NCI-H524 treated with DMSO at 0.1 percent for 48 hours (cell line): Measurements from ENCODE around the gene KRTAP19-6.
"Not testable (repeated sequence)": the region's sequence is repeated elsewhere in the genome, so short reads cannot be mapped to it uniquely, and the experiment has no call there.

Experiments
- DNase-seq: peaks from one replicate; lab custom pipeline; 2025; lab: John Stamatoyannopoulos, UW

KRTAP19-6 gene, protein sequence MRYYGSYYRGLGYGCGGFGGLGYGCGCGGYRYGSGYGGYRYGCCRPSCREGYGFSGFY

DNA sequence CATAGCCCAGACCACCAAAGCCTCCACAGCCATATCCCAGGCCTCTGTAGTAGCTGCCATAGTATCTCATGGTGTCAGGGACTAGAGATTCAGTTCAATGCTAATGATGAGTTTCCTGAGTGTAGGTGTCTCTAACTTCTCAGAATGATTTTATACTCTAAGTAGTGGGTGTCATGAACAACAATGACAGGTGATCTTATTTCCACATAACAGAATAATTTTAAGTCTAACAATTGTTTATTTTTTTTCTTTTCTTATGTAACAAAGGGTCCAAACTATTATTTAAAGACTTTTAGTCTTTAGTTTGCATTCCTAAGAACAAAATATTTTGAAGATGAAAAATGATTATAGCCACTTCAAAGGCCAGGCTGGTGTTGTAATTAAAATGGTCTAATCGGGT lies at the start of gene KRTAP19-6:
Gene KRTAP19-6, minus strand, starts transcription at position 101 of the 400 bp plus-strand sequence. Its CDS starts 31 bp downstream, at position 70.
- no peak for DNase-seq

DNA sequence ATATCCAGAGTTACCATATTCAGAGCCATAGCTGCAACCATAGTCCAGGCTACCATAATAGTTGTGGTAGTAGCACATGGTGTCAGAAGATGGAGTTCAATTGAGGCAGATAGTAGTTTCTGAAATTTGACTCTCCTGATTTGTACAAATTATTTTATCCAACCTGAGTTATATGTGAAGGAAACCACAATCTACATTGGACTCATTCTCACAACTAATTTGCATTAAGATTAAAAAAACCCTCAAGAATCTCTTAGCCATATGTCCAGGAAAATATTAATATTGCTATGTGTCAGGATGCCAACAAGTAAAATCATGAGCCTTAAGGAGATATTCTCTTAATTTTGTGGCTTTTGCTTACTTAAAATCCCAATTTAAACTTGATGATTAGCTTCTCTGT lies 48.6 kb upstream of the KRTAP19-6 start, which contains the start of gene KRTAP22-2:
Gene KRTAP22-2, minus strand, starts transcription at position 101 of the 400 bp plus-strand sequence.
- no peak for DNase-seq

DNA sequence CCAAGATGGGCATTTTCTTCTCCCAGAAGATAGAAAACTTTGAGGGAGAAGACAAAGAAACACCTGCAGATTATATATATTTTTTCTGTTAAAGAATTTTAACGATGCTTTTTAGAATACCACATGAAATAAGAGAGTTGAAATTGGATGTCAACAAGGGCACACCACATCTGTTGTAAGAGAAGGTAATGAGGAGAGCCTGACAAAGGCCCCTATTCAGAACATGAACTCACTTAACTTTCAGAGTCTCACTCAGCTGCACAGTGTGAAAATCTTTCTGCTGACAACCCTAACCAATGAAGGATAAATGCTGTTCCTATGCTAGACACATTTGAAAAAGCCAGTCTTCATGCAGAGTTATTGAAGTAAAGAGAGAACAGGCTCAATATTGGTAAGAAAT lies 41.2 kb upstream of the KRTAP19-6 start:
- DNase-seq = no peak

DNA sequence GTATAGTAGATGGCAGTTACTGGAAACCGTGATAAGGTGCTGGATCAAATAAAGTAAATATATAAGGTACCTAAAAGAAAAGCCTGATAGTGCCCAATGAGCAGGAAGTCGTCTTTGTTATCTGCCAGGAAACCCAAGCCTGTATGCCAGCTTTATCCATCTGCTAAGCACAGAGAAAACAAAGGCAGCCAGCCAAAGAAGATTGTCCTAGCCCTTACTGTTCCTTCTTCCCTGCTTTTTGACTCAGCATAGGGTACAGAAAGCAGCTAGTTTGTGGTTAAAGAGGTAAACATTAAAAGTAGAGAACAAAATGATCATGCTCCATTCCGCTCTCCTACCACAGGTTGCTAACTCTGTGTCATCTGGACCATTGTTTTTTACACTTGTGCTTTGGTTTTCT lies 38.5 kb upstream of the KRTAP19-6 start:
- no peak for DNase-seq

DNA sequence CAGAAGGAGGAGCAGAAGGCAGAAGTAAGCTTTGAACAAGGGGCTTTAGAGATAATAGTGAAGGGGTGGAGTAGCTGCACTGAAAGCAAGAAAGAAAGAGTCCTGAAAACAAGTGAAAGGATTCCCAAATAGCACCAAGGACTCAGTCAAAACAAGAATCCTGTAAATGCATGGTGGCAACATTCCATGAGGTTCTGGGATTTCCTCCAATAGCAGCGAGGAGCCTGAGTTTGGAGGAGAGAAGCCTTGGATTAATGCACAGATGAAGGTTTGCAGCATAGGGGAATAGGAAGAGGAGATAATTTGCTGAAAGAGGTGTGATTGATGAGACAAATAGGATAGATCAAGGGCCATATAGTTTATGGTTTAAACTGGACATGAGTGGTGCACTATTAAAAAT lies 37.7 kb upstream of the KRTAP19-6 start:
- no peak for DNase-seq

DNA sequence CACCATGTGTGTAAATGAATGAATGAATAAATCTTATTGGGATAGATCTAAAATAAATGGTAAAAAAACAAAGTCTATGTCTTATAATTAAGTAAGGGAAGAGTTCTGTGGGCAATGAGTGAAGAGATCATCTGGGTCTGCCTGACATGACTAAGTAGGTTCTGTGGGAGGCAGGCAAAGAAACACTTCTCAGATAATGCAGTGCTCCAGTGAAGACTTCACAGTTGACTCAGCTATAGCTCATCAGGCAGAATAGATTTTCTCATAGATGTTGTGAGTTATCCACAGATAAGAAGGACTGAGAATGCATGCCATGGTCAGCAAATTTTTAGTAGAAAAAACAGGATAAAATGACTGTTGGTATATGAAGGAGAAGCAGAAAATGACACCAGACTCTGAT lies 36.1 kb upstream of the KRTAP19-6 start:
- no peak for DNase-seq

DNA sequence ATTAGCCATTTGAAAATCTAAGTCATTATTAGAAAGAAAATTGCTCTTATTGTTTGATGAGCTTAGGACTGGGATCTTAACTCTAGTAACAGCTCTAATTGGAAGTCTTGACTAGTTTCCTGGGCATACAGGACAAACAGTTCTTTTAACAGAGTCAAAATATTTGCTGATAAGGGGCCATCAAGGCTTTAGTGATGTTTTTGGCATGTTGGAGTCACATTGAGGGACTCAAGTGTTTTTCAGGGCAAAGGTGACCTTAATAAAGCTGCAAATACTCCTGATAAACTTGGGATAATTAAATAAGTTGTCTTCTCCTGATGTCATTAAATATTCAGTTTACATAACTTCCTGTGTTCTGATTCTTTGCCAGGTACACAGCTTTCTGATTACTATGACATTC lies 26.0 kb upstream of the KRTAP19-6 start:
- DNase-seq = no peak

DNA sequence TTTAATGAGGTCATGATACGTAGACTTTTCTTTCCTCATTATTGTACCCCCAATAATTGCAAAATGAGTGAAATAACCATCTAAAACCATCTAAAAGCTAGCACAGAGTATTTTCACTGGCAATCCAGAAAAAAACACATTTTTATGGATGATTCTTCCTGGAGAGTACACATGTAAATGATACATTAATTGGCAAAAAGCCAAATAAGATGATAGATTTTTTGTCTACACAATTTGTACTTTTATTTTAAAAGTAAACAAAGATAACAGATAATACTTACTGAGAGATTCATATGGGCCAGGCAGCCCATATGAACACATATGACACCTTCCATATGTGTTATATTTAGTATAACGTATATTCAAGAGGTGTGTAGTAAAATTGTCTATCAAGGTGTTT lies 22.0 kb upstream of the KRTAP19-6 start:
- DNase-seq = no peak

DNA sequence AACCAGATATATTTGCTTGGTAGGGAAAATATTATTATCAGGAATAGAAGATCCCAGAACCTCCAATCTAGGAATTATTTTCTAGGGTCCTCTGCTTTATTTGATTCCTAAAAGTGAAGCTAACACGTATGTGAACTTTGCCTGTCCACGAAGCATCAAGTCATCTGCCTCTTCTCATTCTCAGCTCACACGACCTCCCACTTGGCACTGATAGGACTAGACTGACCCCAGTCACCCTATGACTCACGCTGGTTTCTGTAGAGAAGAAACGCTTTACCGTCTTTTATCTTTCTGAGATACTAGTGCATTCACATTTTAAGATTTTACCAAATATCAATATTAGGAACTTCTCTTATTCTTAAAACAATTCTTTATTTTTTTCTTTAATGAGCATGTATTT lies 21.4 kb upstream of the KRTAP19-6 start:
- DNase-seq = no peak

DNA sequence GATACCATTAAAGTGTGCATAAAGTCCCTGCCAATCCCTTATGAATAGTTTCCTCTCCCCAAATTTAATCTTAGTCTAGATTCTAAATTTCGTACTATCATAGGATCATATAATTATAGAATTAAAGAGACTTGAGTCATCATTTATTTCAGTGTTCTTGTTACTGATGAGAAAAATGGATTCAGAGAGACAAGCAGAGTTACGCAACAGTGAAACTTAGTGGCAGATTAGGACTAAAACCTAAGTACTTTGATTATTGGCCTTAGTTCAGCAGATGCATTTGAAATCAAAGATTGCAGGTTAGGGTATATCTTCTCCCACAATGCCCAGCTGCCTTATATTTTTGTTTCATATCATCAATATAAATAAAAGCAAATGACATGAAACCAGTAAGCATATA lies 20.3 kb upstream of the KRTAP19-6 start:
- no peak for DNase-seq

DNA sequence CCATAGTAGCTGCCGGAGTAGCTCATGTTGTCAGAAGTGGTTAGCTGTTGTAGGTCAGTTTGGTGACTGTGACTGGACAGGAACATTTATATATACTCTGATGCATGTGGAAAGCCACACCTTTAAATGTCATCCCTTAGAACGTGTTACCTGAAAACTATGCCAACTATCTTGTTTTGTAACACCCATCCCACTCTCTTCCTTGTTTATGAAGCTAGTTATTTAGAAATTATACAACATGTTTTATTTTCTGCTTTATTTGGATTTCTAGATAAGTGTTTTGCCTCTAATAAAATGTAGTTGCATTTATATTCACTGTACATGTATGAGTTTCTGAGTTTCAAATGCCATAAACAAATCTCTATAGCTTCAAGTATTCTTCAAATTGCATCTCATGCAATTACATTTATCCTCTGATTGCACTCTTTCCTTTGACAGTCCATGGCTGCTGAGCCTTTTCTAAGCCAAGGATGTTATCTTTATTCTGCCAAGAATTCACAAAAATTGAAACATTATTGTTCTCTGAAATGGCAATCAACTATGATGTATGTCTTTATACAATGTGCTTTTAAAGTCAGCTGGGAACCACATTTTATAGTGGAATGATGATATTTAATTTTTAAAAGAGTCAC lies 19.7 kb upstream of the KRTAP19-6 start, which contains the start of gene KRTAP19-7:
Gene KRTAP19-7, minus strand, starts transcription at position 51 of the 632 bp plus-strand sequence. Its CDS starts 25 bp downstream, at position 26.
- no peak for DNase-seq

DNA sequence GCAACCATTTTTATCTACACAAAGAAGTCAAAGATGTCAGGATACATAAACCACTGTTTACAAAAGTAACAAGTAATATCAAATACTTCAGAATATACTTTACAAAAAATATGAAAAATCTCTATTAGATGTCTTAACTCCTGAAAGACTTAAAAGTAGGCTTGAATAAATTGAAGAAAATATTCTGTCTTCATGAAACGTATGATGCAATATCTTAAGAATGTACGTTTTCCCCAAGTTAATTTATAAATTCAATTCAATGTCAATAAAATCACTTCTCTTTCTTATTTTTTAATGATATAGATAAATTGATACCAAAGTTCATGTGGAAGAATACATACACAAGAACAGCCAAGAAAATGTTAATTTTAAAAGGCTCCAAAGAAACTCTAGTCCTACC lies 13.4 kb upstream of the KRTAP19-6 start:
- DNase-seq = no peak

DNA sequence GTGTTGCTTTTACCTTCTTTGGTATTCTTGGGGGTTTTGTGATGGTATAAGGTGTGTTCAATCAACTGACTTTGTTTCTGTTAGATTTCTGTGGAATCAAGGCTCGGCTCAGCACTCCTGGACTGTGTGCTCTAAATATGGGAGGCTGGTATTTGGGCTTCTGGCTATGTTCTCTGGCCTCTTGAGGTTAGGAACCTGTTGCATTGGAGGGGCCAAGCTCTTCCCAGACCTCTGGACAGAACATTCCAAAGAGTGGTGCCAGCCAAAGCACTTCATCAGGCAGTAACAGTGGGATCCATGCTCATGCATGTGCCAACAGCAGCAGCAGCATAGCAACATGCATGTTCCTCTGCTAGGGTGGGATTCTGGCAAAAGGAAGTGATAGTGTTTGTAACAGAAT lies 11.1 kb upstream of the KRTAP19-6 start:
- DNase-seq = no peak

DNA sequence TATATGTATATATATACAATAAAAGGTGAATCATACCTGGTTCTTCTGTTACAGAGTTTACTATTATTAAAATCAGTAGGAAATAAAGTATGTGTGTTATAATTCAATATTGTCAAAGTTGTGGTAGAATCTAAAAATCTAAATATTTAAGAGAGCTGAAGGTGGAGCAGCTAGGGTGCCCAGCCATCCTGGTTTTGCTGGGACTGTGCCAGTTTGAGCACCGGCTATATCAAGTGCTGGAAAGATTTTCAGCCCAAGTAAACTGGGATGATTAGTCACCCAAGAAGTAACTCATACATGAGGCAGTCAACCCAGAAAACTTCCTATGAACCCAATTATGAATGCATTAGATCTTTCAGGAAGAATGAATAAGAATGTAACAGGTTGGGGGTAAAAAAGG lies 22.8 kb downstream of the KRTAP19-6 start:
- DNase-seq = no peak

DNA sequence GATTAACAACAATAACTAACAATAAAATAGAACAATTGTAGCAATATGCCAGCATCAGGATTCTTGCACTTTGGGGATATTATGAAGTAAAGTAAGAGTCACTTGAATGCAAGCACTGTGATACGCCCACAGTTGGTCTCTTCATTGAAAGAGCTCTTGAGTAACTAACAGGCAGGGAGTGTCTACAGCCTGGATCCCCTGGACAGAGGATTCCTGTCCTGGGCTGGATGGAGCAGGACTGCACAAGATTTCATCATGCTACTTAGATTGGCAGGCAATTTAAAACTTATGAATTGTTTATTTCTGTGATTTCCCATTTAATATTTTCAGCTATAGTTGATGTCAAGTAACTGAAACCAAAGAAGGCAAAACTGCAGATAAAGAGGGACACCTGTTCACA lies 26.0 kb downstream of the KRTAP19-6 start:
- DNase-seq = no peak

DNA sequence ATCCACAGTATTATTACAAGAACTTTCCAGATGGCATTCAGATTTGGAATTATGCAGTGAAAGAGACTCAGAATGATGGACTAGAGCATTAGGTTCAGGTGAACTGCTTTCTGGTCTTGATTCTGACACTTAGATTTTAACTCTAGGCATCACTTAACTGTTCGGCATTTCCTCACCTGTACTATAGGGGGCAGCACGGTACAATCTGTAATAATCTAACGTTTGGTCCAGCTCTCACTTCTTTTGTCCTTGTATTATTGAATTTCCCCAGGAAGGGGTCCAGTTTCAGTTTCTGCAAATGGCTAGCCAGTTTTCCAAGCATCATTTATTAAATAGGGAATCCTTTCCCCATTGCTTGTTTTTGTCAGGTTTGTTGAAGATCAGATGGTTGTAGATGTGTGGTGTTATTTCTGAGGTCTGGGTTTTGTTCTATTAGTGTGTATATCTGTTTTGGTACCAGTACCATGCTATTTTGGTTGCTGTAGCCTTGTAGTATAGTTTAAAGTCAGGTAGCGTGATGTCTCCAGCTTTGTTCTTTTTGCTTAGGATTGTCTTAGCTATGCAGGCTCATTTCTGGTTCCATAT lies 36.0 kb downstream of the KRTAP19-6 start:
- DNase-seq = not testable (repeated sequence)

DNA sequence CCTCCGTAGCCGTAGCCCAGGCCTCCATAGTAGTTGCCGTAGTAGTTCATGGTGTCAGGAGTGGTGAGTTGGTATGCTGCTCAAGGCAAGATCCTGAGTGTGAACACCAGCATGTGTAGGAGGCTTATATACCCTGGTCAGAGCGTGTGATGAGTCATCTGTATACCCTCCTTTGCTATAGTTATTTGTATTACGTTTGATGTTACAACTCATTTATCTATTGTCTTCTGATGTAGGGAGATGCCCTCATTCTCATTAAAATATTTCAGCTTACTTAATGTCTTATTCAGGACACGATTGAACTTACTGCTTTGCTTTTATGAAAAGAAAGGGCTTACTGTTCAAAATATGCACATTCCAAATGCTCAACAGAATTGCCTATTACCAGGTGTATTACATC lies 39.6 kb downstream of the KRTAP19-6 start, which contains the start of gene KRTAP19-5:
Gene KRTAP19-5, minus strand, starts transcription at position 101 of the 400 bp plus-strand sequence. Its CDS starts 51 bp downstream, at position 50.
- no peak for DNase-seq

DNA sequence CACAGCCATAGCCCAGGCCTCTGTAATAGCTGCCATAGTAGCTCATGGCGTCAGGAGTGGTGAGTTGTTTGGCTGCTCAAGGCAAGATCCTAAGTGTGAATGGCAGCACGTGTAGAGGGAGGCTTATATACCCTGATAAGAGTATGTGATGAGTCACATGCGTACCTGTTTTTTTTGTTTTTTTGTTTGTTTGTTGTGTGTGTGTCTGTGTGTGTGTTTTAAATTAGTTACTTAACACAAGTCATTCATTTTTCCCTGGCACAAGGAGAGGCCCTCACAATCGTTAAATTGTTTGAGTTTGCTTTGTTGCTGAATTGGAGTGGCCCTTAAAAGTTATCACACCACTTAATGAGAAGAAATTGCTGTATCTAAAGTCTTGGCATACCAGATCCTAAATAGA lies 44.6 kb downstream of the KRTAP19-6 start, which contains the start of gene KRTAP19-4:
Gene KRTAP19-4, minus strand, starts transcription at position 101 of the 400 bp plus-strand sequence. Its CDS starts 55 bp downstream, at position 46.
- no peak for DNase-seq

DNA sequence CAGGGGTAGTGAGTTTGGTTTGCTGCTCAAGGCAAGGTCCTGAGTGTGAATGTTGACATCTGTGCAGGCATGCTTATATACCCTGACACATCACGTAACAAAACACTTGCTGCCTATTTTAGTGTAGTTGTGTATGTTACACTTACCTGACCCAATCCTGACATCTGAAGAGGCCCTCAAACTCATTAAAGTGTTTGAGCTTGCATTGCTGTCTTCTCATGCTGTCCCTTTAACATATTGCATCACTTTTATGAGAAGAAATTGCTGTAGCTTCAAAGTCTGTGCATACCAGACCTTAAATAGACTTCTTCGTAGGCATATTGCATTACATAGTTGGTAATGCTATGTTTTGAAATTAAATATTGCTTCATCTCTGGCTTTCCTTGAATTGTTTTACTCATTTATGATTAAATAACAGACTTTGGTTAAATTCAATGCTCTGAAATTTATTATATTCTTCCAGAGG lies 49.7 kb downstream of the KRTAP19-6 start, which contains the start of gene KRTAP19-3:
Gene KRTAP19-3, minus strand, starts transcription at position 51 of the 466 bp plus-strand sequence. CDS start 56 bp downstream, outside the sequence.
- DNase-seq = no peak
